HepG2 (cell line): ENCODE measurements around the gene ANKMY2. TPM values are rescaled to one million over a fixed set of nuclear protein-coding genes. Genes with fewer than 3 reads are reported as not detected.

Source experiments
- CEBPZ ChIP-seq: IDR thresholded peaks from 2 replicates; pipeline ENCODE4 v1.6.1; 2012; ENCODE audit warnings: low read length, improper control_type of control experiment
- CREBL2 ChIP-seq: sonication (generic); formaldehyde crosslinking; IDR thresholded peaks from 2 replicates; pipeline ENCODE4 v1.8.1; 2023; ENCODE audit warnings: missing genetic modification reagents, mild to moderate bottlenecking, borderline replicate concordance
- ETV6 ChIP-seq: sonication (generic); formaldehyde crosslinking; conservative IDR thresholded peaks from 2 replicates; pipeline ENCODE4 v1.4.0; 2020; ENCODE audit warnings: missing genetic modification reagents
- HMGXB4 ChIP-seq, 2 experiments: sonication (generic) in 1 of 2; formaldehyde crosslinking in 1 of 2; IDR thresholded peaks; 2 replicates each; pipeline versions ENCODE4 v1.4.0 to v1.6.1; 2018 to 2020; ENCODE audit warnings: missing genetic modification reagents in 2 of 2, borderline replicate concordance in 1 of 2, low read depth in 1 of 2, mild to moderate bottlenecking in 1 of 2, missing biosample characterization in 1 of 2
- JARID2 ChIP-seq: sonication (generic); formaldehyde crosslinking; IDR thresholded peaks from 2 replicates; pipeline ENCODE4 v1.8.1; 2023; ENCODE audit warnings: missing genetic modification reagents, inconsistent platforms; ENCODE audit not compliant: insufficient replicate concordance
- KDM3A ChIP-seq: IDR thresholded peaks from 2 replicates; pipeline ENCODE4 v1.6.1; 2018; ENCODE audit warnings: low read depth, missing compliant biosample characterization
- KLF13 ChIP-seq: sonication (generic); formaldehyde crosslinking; IDR thresholded peaks from 2 replicates; pipeline ENCODE4 v1.4.0; 2020; ENCODE audit warnings: mild to moderate bottlenecking, missing genetic modification reagents
- KLF9 ChIP-seq: IDR thresholded peaks from 2 replicates; pipeline ENCODE4 v1.6.1; 2016; ENCODE audit warnings: low read depth
- SIX4 ChIP-seq: sonication (generic); formaldehyde crosslinking; IDR thresholded peaks from 2 replicates; pipeline ENCODE4 v1.4.0; 2020; ENCODE audit warnings: missing genetic modification reagents
- SMAD1 ChIP-seq: sonication (generic); formaldehyde crosslinking; IDR thresholded peaks from 2 replicates; pipeline ENCODE4 v1.4.0; 2020; ENCODE audit warnings: missing genetic modification reagents, low read depth, mild to moderate bottlenecking, borderline replicate concordance
- SMAD3 ChIP-seq: sonication (generic); formaldehyde crosslinking; IDR thresholded peaks from 2 replicates; pipeline ENCODE4 v1.4.0; 2020; ENCODE audit warnings: missing genetic modification reagents
- ZFP37 ChIP-seq: sonication (generic); formaldehyde crosslinking; IDR thresholded peaks from 2 replicates; pipeline ENCODE4 v1.4.0; 2020; ENCODE audit warnings: missing genetic modification reagents, borderline replicate concordance
- ZNF235 ChIP-seq: sonication (generic); formaldehyde crosslinking; IDR thresholded peaks from 2 replicates; pipeline ENCODE4 v1.8.1; 2023; ENCODE audit warnings: mild to moderate bottlenecking, missing genetic modification reagents, borderline replicate concordance
- ZNF30 ChIP-seq: sonication (generic); formaldehyde crosslinking; IDR thresholded peaks from 2 replicates; pipeline ENCODE4 v1.5.0; 2020; ENCODE audit warnings: mild to moderate bottlenecking, missing genetic modification reagents
- ZNF549 ChIP-seq: sonication (generic); formaldehyde crosslinking; IDR thresholded peaks from 2 replicates; pipeline ENCODE4 v1.5.0; 2020; ENCODE audit warnings: missing genetic modification reagents
- ZNF768 ChIP-seq: sonication (generic); formaldehyde crosslinking; IDR thresholded peaks from 2 replicates; pipeline ENCODE4 v1.4.0; 2020; ENCODE audit warnings: missing genetic modification reagents
- polyA plus RNA-seq, 8 experiments: library from polyadenylated mRNA; depleted of rRNA in 3 of 8; stranded (reverse) in 7 of 8; unstranded in 1 of 8; fragments of >200 nt; fragmentation: Illumina TruSeq in 4 of 8; extraction: Trizol in 4 of 8; gene quantifications; 2 replicates each; pipeline versions ENCODE4 v1.2.1 to v1.2.3, GENCODE V29; 2011 to 2016; ENCODE audit warnings: low read depth in 4 of 8, missing spikeins in 1 of 8, mixed read lengths in 1 of 8; ENCODE audit not compliant: insufficient read depth in 1 of 8
- total RNA-seq, 5 experiments: library from RNA; depleted of rRNA; stranded (reverse); fragments of >200 nt; fragmentation: Illumina TruSeq; extraction: Trizol; gene quantifications; 2 replicates each; pipeline ENCODE4 v1.2.3, GENCODE V29; 2016; ENCODE audit warnings: low read depth in 1 of 5
- TF ChIP-seq, protein P1 (sequence below): sonication (generic); formaldehyde crosslinking; IDR thresholded peaks from 2 replicates; pipeline ENCODE4 v1.5.1; 2020; ENCODE audit warnings: missing genetic modification reagents, mild to moderate bottlenecking, borderline replicate concordance
- TF ChIP-seq, protein P2 (sequence below): sonication (generic); formaldehyde crosslinking; conservative IDR thresholded peaks from 2 replicates; pipeline ENCODE4 v1.4.0; 2020; ENCODE audit warnings: missing genetic modification reagents

The ANKMY2 gene
- total and polyA plus RNA-seq, 2 of the 13 experiments (the other 11 are each of a cell fraction or from before 2014, with no cell fraction given) = 12.2 to 21.6 TPM

- TF ChIP-seq, protein P1, sequence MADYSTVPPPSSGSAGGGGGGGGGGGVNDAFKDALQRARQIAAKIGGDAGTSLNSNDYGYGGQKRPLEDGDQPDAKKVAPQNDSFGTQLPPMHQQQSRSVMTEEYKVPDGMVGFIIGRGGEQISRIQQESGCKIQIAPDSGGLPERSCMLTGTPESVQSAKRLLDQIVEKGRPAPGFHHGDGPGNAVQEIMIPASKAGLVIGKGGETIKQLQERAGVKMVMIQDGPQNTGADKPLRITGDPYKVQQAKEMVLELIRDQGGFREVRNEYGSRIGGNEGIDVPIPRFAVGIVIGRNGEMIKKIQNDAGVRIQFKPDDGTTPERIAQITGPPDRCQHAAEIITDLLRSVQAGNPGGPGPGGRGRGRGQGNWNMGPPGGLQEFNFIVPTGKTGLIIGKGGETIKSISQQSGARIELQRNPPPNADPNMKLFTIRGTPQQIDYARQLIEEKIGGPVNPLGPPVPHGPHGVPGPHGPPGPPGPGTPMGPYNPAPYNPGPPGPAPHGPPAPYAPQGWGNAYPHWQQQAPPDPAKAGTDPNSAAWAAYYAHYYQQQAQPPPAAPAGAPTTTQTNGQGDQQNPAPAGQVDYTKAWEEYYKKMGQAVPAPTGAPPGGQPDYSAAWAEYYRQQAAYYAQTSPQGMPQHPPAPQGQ (CRISPR knock-in tag) = no peak
- TF ChIP-seq KLF13 (CRISPR knock-in tag) = no peak
- no peak for TF ChIP-seq ZNF549 (CRISPR knock-in tag)
- TF ChIP-seq KLF9 (CRISPR knock-in tag) = no peak
- 0 out of 2 replicates have a peak, but pooled peaks have one; percentile 35 for TF ChIP-seq ZNF235
- no peak for TF ChIP-seq SMAD3
- no peak for TF ChIP-seq SIX4 (CRISPR knock-in tag)
- no peak for TF ChIP-seq ZNF30 (CRISPR knock-in tag)
- TF ChIP-seq HMGXB4 (CRISPR knock-in tag; IDR thresholded peaks at IDR 0.05; ENCODE audit: borderline replicate concordance in 1 of 2, low read depth in 1 of 2) = peak in 1 of 2 experiments; percentile 80; a peak in 2 of 4 replicates
- no peak for TF ChIP-seq JARID2 (CRISPR knock-in tag)
- TF ChIP-seq KDM3A (CRISPR knock-in tag) = no peak
- 0 out of 2 replicates have a peak, but pooled peaks have one; percentile 7 for TF ChIP-seq ZFP37 (CRISPR knock-in tag)
- TF ChIP-seq CEBPZ = no peak
- TF ChIP-seq SMAD1 (CRISPR knock-in tag) = no peak
- TF ChIP-seq ZNF768 (CRISPR knock-in tag) = peak; percentile 67
- no peak for TF ChIP-seq CREBL2 (CRISPR knock-in tag)
- TF ChIP-seq ETV6 (CRISPR knock-in tag) = no peak
- TF ChIP-seq, protein P2, sequence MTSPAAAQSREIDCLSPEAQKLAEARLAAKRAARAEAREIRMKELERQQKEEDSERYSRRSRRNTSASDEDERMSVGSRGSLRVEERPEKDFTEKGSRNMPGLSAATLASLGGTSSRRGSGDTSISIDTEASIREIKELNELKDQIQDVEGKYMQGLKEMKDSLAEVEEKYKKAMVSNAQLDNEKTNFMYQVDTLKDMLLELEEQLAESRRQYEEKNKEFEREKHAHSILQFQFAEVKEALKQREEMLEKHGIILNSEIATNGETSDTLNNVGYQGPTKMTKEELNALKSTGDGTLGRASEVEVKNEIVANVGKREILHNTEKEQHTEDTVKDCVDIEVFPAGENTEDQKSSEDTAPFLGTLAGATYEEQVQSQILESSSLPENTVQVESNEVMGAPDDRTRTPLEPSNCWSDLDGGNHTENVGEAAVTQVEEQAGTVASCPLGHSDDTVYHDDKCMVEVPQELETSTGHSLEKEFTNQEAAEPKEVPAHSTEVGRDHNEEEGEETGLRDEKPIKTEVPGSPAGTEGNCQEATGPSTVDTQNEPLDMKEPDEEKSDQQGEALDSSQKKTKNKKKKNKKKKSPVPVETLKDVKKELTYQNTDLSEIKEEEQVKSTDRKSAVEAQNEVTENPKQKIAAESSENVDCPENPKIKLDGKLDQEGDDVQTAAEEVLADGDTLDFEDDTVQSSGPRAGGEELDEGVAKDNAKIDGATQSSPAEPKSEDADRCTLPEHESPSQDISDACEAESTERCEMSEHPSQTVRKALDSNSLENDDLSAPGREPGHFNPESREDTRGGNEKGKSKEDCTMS (CRISPR knock-in tag) = no peak
These were observed 640 bp downstream of the ANKMY2 start (continued) for GRCh38 chr7:16644636-16645592.
